HCEC 1CT (cell line): ENCODE measurements around the gene PTPN2.
A peak's percentile ranks its signal among the peaks of the same experiment; 100 is the strongest.
"Not testable (repeated sequence)": the region's sequence is repeated elsewhere in the genome, so short reads cannot be mapped to it uniquely, and the experiment has no call there.

ENCODE experiments used
- DNase-seq: peaks from one replicate; pipeline ENCODE4 v3.0.0-alpha.2; 2017

The PTPN2 gene

GRCh38 chr18:12769644-12770440 is 114.2 kb downstream of the PTPN2 start:
- no peak for DNase-seq

- DNase-seq, result no peak
Observed at GRCh38 chr18:12769136-12769535, 114.9 kb downstream of the PTPN2 start.

DNA sequence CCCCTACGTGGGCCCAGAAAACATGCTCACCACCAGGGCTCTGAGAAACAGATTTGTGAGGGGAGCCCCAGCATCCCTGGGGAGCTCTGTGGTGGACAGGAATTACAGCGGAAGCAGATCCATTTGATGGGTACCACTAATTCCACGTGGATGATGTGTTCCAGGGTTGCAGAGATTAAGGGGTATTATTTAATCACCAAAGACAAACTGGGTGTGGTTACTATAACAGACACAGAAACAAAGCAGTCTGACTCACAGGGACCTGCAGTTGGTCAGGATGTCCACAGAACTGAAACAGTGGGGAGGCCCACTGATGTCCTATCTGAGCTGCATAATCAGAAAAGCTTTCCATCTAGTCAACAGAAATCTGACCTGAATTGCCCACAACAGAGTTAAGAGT is 115.4 kb downstream of the PTPN2 start:
- DNase-seq, result peak; percentile 12

GRCh38 chr18:12767580-12768155 is 116.4 kb downstream of the PTPN2 start:
- DNase-seq, result no peak

- no peak for DNase-seq
Observed at GRCh38 chr18:12766986-12767433, 117.0 kb downstream of the PTPN2 start.

GRCh38 chr18:12765586-12765985 is 118.5 kb downstream of the PTPN2 start:
- no peak for DNase-seq

GRCh38 chr18:12765126-12765525 is 118.9 kb downstream of the PTPN2 start:
- no peak for DNase-seq

DNA sequence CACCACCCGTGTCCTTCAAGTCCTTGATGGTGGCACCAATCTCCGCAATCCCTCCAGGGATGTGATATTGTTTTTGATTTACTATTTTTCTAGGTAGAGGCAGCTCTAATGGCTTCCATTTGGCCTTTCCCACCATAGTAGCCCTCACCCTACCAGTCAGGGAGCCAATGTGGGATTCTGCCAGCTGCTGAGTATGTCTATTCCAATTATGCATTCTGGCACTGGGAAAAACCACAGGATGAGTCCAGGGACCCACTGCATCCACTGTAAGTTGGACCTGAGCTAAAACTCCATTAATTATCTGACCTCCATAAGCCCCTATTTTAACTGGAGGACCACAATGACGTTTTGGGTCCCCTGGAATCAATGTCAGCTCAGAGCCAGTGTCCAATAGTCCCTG is 125.5 kb downstream of the PTPN2 start:
- DNase-seq, result not testable (repeated sequence)

DNA sequence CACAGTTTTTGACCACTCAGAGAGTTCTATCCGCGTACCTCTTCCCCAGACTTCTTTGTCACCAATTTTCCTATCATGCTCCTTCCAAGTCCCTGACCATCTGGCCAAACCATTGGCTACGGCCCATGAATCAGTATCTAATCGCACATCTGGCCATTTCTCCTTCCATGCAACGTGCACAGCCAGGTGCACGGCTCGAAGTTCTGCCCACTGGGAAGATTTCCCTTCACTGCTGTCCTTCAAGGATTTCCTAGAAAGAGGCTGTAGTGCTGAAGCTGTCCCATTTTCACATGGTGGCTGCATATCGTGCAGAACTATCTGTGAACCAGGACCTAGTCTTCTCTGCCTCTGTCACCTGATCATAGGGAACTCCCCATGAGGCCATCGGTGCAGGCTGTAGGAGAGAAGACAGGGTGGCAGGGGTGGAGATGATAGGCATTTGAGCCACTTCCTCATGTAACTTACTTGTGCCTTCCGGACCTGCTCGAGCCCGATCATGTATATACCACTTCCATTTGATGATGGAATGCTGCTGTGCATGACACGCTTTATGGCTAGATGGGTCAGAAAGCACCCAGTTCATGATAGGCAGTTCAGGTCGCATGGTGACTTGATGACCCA is 127.3 kb downstream of the PTPN2 start:
- not testable (repeated sequence) for DNase-seq

DNA sequence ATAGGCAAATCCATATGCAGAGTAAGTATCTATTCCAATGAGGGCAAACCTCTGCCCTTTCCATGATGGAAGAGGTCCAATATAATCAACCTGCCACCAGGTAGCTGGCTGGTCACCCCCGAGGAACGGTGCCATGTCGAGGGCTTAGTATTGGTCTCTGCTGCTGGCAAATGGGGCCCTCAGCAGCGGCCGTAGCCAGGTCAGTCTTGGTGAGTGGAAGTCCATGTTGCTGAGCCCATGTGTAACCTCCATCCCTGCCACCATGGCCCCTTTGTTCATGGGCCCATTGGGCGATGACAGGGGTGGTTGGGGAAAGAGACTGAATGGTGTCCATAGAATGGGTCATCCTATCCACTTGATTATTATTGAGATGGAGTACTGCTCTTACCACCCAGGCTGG is 128.4 kb downstream of the PTPN2 start:
- DNase-seq, result not testable (repeated sequence)

- DNase-seq, result no peak
Observed at GRCh38 chr18:12754511-12754910, 129.5 kb downstream of the PTPN2 start.

DNA sequence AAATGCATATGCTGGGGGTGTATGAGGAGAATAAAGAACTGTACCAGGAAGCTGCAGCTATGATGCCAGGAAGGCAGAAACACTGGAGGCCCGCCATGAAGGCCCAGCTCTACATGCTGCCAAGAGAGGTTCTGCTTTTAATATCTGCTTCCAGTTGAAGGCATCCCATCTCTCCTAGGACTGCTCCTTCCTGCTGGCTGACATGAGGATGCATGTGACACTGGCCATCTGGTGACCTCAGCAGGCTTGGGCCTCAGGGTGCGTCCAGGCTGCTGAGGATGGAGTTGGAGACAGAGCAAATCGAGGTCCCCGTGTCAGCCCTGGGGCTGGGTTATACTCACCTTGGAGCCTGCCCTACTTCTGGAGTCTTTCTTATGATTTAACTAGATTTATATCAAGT is 132.1 kb downstream of the PTPN2 start:
- DNase-seq, result no peak

DNA sequence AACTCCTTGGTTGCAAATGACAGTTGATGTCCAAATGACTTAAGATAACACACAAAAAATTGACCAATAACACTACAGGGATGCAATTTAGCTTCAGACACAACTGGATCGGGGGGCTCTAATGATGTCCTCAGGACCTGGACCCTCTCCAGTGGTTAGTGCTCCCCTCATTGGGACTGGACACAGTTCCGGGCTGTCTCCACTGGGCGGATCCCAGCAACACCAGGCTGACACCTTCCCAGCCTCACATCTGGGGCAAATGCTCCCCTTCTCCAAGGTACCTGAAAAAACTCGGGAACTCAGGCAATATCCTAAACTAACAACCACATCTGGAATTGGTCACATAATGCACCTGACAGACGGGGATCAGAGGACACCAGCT is 132.5 kb downstream of the PTPN2 start:
- DNase-seq, result no peak

GRCh38 chr18:12750715-12751502 is 133.1 kb downstream of the PTPN2 start:
- DNase-seq, result no peak

GRCh38 chr18:12750076-12750714 is 133.8 kb downstream of the PTPN2 start:
- DNase-seq, result no peak

DNA sequence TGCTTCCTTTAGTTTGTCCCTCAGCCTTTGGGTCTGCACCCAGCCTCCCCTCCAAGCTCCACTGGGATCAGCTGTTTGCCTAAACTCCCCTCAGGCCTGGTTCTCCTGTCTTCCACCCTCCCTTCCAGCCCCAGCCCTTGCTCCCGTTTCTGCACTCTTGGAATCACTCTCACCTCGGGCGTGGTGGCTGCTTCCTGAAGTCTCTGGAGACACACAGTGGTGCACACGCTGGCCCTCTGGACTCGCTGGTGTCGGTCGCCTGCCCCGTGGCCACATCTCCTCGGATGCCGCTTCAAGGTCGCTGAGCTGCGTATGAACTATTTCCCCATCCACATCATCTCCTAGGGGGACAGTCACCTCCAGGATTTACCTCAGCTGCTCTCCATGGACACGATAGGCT is 134.9 kb downstream of the PTPN2 start:
- DNase-seq, result no peak

DNA sequence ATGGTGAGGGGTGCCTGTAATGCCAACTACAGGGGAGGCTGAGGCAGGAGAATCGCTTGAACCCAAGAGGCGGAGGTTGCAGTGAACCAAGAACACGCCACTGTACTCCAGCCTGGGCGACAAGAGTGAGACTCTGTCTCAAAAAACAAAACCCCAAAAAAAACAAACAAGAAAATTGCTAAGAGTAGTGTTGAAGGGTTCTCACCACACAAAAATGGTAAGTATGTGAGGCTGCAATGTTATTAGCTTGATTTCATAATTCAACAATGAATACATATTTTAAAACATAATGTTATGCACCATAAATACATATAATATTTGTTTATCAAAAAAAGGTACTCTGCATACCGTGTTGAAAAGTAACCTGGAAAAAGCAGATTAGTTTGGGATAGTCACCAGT is 135.4 kb downstream of the PTPN2 start:
- peak; percentile 57 for DNase-seq

DNA sequence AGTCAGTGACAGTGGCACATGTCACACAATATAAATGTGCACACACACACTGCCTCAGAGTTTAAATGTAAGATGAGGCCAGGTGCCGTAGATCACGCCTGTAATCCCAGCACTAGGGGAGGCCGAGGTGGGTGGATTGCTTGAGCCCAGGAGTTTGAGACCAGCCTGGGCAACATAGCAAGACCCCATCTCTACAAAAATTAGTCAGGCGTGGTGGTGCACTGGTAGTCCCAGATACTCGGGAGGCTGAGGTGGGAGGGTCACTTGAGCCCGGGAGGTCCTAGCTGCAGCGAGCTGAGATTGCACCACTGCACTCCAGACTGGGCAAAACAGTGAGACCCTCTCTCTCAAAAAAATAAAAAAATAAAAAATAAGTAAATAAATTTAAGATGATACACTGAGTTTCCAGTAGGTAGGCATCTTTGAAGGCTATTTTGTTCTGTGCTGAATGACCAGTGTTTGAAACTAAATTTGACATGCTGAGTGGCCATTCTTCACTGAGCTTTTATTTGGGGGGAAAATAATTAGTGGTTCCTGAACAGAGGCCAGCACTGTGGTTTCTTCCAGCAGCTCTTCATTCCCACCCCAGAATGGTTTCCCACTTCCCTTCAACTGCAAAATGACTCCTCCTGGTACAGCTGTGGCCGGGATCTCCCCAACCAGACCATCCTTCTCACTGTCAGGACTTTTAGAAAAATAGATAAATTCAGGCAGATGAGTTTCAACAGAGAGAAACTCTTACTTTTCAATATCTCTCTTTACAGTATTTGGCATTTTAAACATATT is 136.3 kb downstream of the PTPN2 start:
- DNase-seq, result no peak

GRCh38 chr18:12745095-12745795 is 138.8 kb downstream of the PTPN2 start:
- no peak for DNase-seq

DNA sequence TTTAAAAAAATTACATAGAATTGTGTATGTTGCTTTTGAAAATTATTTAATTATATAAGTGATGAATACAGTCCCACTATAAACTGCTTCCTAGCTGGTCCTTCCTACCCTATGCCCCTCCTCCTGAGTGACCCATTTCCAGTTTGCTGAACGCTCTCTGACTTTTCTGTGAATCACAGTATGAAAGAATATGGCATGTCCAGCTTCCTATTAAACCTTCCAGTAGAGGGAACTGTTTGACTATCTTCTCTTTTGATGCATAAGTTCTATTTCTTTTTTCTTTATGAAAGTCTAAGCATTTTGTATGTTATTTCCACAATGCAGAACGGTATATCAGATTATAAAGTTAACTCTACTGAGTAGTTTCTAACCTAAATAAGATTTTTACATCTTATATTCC is 139.9 kb downstream of the PTPN2 start:
- peak; percentile 82 for DNase-seq

GRCh38 chr18:12742453-12742852 is 141.6 kb downstream of the PTPN2 start:
- peak; percentile 95 for DNase-seq
